ENCODE data around the gene CCDC175.

Gene CCDC175

GRCh38 chr14:59570122-59570521 is 6.5 kb downstream of the CCDC175 start (continued):
- no peak for TF ChIP-seq CSRNP3 (CRISPR knock-in tag; IDR thresholded peaks at IDR 0.05)

DNA sequence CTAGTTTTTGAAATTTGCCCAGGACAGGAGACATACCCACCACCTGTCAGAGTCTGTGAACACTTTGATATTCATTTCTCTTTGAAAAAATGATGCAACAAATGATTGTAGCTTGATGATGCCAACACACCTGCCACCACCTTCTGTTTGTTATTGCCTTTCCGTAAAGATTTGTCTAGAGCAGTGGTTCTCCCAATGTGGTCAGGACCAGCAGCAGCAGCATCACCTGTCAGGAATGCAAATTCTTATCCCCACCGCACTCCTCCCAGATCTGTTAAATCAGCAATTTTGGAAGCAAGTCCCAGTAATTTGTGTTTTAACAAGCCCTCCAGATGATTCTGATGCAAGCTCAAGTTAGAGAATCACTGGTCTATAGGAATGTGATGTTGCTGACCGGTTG is 9.9 kb downstream of the CCDC175 start:
- TF ChIP-seq CSDC2 (CRISPR knock-in tag; IDR thresholded peaks at IDR 0.05): no peak
- no peak for TF ChIP-seq ZFP30 (CRISPR knock-in tag; IDR thresholded peaks at IDR 0.05)
- TF ChIP-seq ZNF565 (CRISPR knock-in tag; conservative IDR thresholded peaks at IDR 0.05; ENCODE audit: low read depth): no peak
- no peak for TF ChIP-seq TCF4 (CRISPR knock-in tag; IDR thresholded peaks at IDR 0.05; ENCODE audit: borderline replicate concordance)
- no peak for TF ChIP-seq ISL1 (CRISPR knock-in tag; IDR thresholded peaks at IDR 0.05)
- TF ChIP-seq ZFP3 (CRISPR knock-in tag; IDR thresholded peaks at IDR 0.05): no peak
- no peak for TF ChIP-seq OSR1 (CRISPR knock-in tag; IDR thresholded peaks at IDR 0.05)
- TF ChIP-seq ZNF8 (CRISPR knock-in tag; IDR thresholded peaks at IDR 0.05): no peak
- no peak for ATAC-seq

- ATAC-seq: no peak
- TF ChIP-seq ZC3H10 (CRISPR knock-in tag; IDR thresholded peaks at IDR 0.05) (no peak), ARNTL (CRISPR knock-in tag; IDR thresholded peaks at IDR 0.05; ENCODE audit: borderline replicate concordance, low read depth) (no peak), CSDC2 (CRISPR knock-in tag; IDR thresholded peaks at IDR 0.05) (no peak), ISL1 (CRISPR knock-in tag; IDR thresholded peaks at IDR 0.05) (no peak), BACH2 (CRISPR knock-in tag; IDR thresholded peaks at IDR 0.05; ENCODE audit: borderline replicate concordance) (no peak), SNAI2 (CRISPR knock-in tag; IDR thresholded peaks at IDR 0.05) (no peak), ZFP3 (CRISPR knock-in tag; IDR thresholded peaks at IDR 0.05) (no peak), ZNF565 (CRISPR knock-in tag; conservative IDR thresholded peaks at IDR 0.05; ENCODE audit: low read depth) (no peak), OSR1 (CRISPR knock-in tag; IDR thresholded peaks at IDR 0.05) (no peak), CSRNP3 (CRISPR knock-in tag; IDR thresholded peaks at IDR 0.05) (no peak), ZFP30 (CRISPR knock-in tag; IDR thresholded peaks at IDR 0.05) (no peak), ESRRG (CRISPR knock-in tag; IDR thresholded peaks at IDR 0.05) (no peak), PPARA (CRISPR knock-in tag; IDR thresholded peaks at IDR 0.05; ENCODE audit: borderline replicate concordance) (no peak), PATZ1 (CRISPR knock-in tag; IDR thresholded peaks at IDR 0.05; ENCODE audit: borderline replicate concordance) (no peak)
- TF ChIP-seq, protein P1, sequence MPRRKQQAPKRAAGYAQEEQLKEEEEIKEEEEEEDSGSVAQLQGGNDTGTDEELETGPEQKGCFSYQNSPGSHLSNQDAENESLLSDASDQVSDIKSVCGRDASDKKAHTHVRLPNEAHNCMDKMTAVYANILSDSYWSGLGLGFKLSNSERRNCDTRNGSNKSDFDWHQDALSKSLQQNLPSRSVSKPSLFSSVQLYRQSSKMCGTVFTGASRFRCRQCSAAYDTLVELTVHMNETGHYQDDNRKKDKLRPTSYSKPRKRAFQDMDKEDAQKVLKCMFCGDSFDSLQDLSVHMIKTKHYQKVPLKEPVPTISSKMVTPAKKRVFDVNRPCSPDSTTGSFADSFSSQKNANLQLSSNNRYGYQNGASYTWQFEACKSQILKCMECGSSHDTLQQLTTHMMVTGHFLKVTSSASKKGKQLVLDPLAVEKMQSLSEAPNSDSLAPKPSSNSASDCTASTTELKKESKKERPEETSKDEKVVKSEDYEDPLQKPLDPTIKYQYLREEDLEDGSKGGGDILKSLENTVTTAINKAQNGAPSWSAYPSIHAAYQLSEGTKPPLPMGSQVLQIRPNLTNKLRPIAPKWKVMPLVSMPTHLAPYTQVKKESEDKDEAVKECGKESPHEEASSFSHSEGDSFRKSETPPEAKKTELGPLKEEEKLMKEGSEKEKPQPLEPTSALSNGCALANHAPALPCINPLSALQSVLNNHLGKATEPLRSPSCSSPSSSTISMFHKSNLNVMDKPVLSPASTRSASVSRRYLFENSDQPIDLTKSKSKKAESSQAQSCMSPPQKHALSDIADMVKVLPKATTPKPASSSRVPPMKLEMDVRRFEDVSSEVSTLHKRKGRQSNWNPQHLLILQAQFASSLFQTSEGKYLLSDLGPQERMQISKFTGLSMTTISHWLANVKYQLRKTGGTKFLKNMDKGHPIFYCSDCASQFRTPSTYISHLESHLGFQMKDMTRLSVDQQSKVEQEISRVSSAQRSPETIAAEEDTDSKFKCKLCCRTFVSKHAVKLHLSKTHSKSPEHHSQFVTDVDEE (CRISPR knock-in tag; IDR thresholded peaks at IDR 0.05): no peak
Measured at GRCh38 chr14:59566296-59566695, 10.3 kb downstream of the CCDC175 start.

GRCh38 chr14:59565087-59565486 is 11.5 kb downstream of the CCDC175 start:
- no peak for ATAC-seq
- TF ChIP-seq, protein P2, sequence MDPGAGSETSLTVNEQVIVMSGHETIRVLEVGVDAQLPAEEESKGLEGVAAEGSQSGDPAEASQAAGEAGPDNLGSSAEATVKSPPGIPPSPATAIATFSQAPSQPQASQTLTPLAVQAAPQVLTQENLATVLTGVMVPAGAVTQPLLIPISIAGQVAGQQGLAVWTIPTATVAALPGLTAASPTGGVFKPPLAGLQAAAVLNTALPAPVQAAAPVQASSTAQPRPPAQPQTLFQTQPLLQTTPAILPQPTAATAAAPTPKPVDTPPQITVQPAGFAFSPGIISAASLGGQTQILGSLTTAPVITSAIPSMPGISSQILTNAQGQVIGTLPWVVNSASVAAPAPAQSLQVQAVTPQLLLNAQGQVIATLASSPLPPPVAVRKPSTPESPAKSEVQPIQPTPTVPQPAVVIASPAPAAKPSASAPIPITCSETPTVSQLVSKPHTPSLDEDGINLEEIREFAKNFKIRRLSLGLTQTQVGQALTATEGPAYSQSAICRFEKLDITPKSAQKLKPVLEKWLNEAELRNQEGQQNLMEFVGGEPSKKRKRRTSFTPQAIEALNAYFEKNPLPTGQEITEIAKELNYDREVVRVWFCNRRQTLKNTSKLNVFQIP (CRISPR knock-in tag; IDR thresholded peaks at IDR 0.05; ENCODE audit: borderline replicate concordance, low read depth): no peak
- no peak for TF ChIP-seq CSRNP3 (CRISPR knock-in tag; IDR thresholded peaks at IDR 0.05)
- no peak for TF ChIP-seq OSR1 (CRISPR knock-in tag; IDR thresholded peaks at IDR 0.05)
- no peak for TF ChIP-seq SNAI2 (CRISPR knock-in tag; IDR thresholded peaks at IDR 0.05)
- TF ChIP-seq, protein P3, sequence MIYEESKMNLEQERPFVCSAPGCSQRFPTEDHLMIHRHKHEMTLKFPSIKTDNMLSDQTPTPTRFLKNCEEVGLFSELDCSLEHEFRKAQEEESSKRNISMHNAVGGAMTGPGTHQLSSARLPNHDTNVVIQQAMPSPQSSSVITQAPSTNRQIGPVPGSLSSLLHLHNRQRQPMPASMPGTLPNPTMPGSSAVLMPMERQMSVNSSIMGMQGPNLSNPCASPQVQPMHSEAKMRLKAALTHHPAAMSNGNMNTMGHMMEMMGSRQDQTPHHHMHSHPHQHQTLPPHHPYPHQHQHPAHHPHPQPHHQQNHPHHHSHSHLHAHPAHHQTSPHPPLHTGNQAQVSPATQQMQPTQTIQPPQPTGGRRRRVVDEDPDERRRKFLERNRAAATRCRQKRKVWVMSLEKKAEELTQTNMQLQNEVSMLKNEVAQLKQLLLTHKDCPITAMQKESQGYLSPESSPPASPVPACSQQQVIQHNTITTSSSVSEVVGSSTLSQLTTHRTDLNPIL (CRISPR knock-in tag; IDR thresholded peaks at IDR 0.05; ENCODE audit: low read depth): no peak
- no peak for TF ChIP-seq ZNF8 (CRISPR knock-in tag; IDR thresholded peaks at IDR 0.05)
- TF ChIP-seq, protein P1 (CRISPR knock-in tag; IDR thresholded peaks at IDR 0.05): no peak
- no peak for TF ChIP-seq GLIS3 (CRISPR knock-in tag; IDR thresholded peaks at IDR 0.05)
- TF ChIP-seq RARB (CRISPR knock-in tag; IDR thresholded peaks at IDR 0.05): no peak
